HepG2 (cell line): Measurements from ENCODE around the gene TIFAB. TPM values are rescaled to one million over a fixed set of nuclear protein-coding genes. Genes with fewer than 3 reads are reported as not detected.

Experiments
- ATAC-seq: fragments of 200-7000 bp; cut with Tn5 transposase; 3 replicates; pipeline ENCODE4 v1.9.1; 2020; ENCODE audit warnings: mild to moderate bottlenecking, moderate library complexity
- BruUV-seq: library from RNA; stranded (reverse); fragments of 400-500 nt; replicated peaks from 2 replicates; lab custom pipeline; 2021; lab: Mats Ljungman, UMichigan
- CTCF ChIA-PET: fragments of 300-600 bp; formaldehyde crosslinking; extraction: SDS; loops from one replicate; lab custom pipeline; 2021; ENCODE audit warnings: low total read pairs, inconsistent platforms, low intra/inter-chr PET ratio; lab: Yijun Ruan, JAX
- POLR2A ChIA-PET: fragments of 350-600 bp; sonication (Branson Sonifier 250); formaldehyde crosslinking; loops from one replicate; lab custom pipeline; 2020; ENCODE audit warnings: antibody characterized with exemption, inconsistent platforms; lab: Yijun Ruan, JAX
- DNase-seq: peaks from one replicate; pipeline ENCODE4 v3.0.0-alpha.2; 2015; ENCODE audit warnings: low spot score
- FAIRE-seq: peaks from 3 replicates; lab custom pipeline; 2011; peaks lifted over from hg19 to GRCh38; lab: Jason Lieb, UNC
- H2AFZ ChIP-seq: one replicate; pipeline ENCODE4 v1.6.1; 2011; ENCODE audit warnings: low read length, inconsistent platforms
- H3K27ac ChIP-seq: fragments of 300-600 bp; 3 replicates; pipeline ENCODE4 v1.8.0; 2011; ENCODE audit warnings: mixed run types, mild to moderate bottlenecking, mixed read lengths, low read length, inconsistent platforms; ENCODE audit not compliant: insufficient read depth; ENCODE audit errors: extremely low read length
- H3K27me3 ChIP-seq, 2 experiments: fragments of 200-600 bp in 1 of 2; 2 replicates in 1 of 2; 3 replicates in 1 of 2; pipeline versions ENCODE4 v1.6.0 to v1.8.0; 2011; ENCODE audit warnings: low read length in 2 of 2, mild to moderate bottlenecking in 2 of 2, moderate library complexity in 2 of 2, inconsistent platforms in 1 of 2; ENCODE audit not compliant: insufficient read depth in 2 of 2, control insufficient read depth in 1 of 2
- H3K36me3 ChIP-seq, 2 experiments: fragments of 200-600 bp in 1 of 2; replicated peaks in 1 of 2; 2 replicates in 1 of 2; 3 replicates in 1 of 2; pipeline versions ENCODE4 v1.5.1 to v1.8.0; 2011; ENCODE audit warnings: low read length in 2 of 2, inconsistent platforms in 1 of 2; ENCODE audit not compliant: insufficient read depth in 2 of 2, control insufficient read depth in 1 of 2
- H3K4me1 ChIP-seq: 2 replicates; pipeline ENCODE4 v1.5.1; 2012; ENCODE audit warnings: low read length, inconsistent platforms; ENCODE audit not compliant: insufficient read depth
- H3K4me2 ChIP-seq: 2 replicates; pipeline ENCODE4 v1.6.0; 2011; ENCODE audit warnings: low read depth, low read length, inconsistent platforms
- H3K4me3 ChIP-seq, 3 experiments: fragments of 200-600 bp in 1 of 3; sonication (generic), shearing (Covaris generic) in 1 of 3; replicated peaks in 1 of 3; 2 replicates each; pipeline ENCODE4 v1.5.1; 2011 to 2016; ENCODE audit warnings: low read length in 3 of 3, inconsistent platforms in 2 of 3, low read depth in 2 of 3, mild to moderate bottlenecking in 2 of 3, control low read depth in 1 of 3, mixed read lengths in 1 of 3; ENCODE audit not compliant: insufficient read depth in 1 of 3
- H3K79me2 ChIP-seq: one replicate; pipeline ENCODE4 v1.6.1; 2011; ENCODE audit warnings: low read length, inconsistent platforms; ENCODE audit not compliant: insufficient read depth
- H3K9ac ChIP-seq: 2 replicates; pipeline ENCODE4 v1.6.0; 2011; ENCODE audit warnings: mild to moderate bottlenecking, low read depth, low read length, inconsistent platforms; ENCODE audit not compliant: insufficient read depth
- H3K9me3 ChIP-seq: 2 replicates; pipeline ENCODE4 v1.5.1; 2012; ENCODE audit warnings: mild to moderate bottlenecking, low read length
- H4K20me1 ChIP-seq: 2 replicates; pipeline ENCODE4 v1.6.0; 2011; ENCODE audit warnings: inconsistent platforms, mild to moderate bottlenecking, low read length, moderate library complexity; ENCODE audit not compliant: insufficient read depth
- ARID3A ChIP-seq: IDR thresholded peaks from 2 replicates; pipeline ENCODE4 v1.6.1; 2012; ENCODE audit warnings: low read depth, low read length, improper control_type of control experiment
- BCL3 ChIP-seq: sonication (generic); formaldehyde crosslinking; IDR thresholded peaks from 2 replicates; pipeline ENCODE4 v1.5.1; 2020; ENCODE audit warnings: mild to moderate bottlenecking, missing genetic modification reagents, moderate library complexity
- BCLAF1 ChIP-seq: fragments of 450-650 bp; IDR thresholded peaks from 2 replicates; pipeline ENCODE4 v1.6.1; 2017; ENCODE audit warnings: mild to moderate bottlenecking
- GATAD1 ChIP-seq: IDR thresholded peaks from 2 replicates; pipeline ENCODE4 v1.6.1; 2016; ENCODE audit warnings: missing genetic modification reagents, missing compliant biosample characterization
- HOXA9 ChIP-seq: sonication (generic); formaldehyde crosslinking; IDR thresholded peaks from 2 replicates; pipeline ENCODE4 v1.8.1; 2022; ENCODE audit warnings: missing genetic modification reagents, mild to moderate bottlenecking, moderate library complexity, borderline replicate concordance
- MEIS1 ChIP-seq: sonication (generic); formaldehyde crosslinking; IDR thresholded peaks from 2 replicates; pipeline ENCODE4 v1.9.0; 2021; ENCODE audit warnings: mild to moderate bottlenecking, missing genetic modification reagents, moderate library complexity, borderline replicate concordance
- PITX1 ChIP-seq: sonication (generic); formaldehyde crosslinking; IDR thresholded peaks from 2 replicates; pipeline ENCODE4 v1.5.1; 2020; ENCODE audit warnings: mild to moderate bottlenecking, missing genetic modification reagents
- SNRNP70 ChIP-seq: fragments of 200-400 bp; formaldehyde crosslinking; IDR thresholded peaks from 2 replicates; pipeline ENCODE4 v1.6.1; 2017; ENCODE audit warnings: mild to moderate bottlenecking, low read depth, low read length, moderate library complexity
- TAF1 ChIP-seq: sonication (generic); formaldehyde crosslinking; IDR thresholded peaks from 2 replicates; pipeline ENCODE4 v1.4.0; 2020; ENCODE audit warnings: missing genetic modification reagents
- ZNF180 ChIP-seq: sonication (generic); formaldehyde crosslinking; IDR thresholded peaks from 2 replicates; pipeline ENCODE4 v1.4.0; 2020; ENCODE audit warnings: low read depth, missing genetic modification reagents, borderline replicate concordance
- ZNF225 ChIP-seq: sonication (generic); formaldehyde crosslinking; IDR thresholded peaks from 2 replicates; pipeline ENCODE4 v1.4.0; 2020; ENCODE audit warnings: mild to moderate bottlenecking, missing genetic modification reagents
- ZNF251 ChIP-seq: sonication (generic); formaldehyde crosslinking; IDR thresholded peaks from 2 replicates; pipeline ENCODE4 v1.9.0; 2021; ENCODE audit warnings: mild to moderate bottlenecking, missing genetic modification reagents
- ZNF383 ChIP-seq: sonication (generic); formaldehyde crosslinking; IDR thresholded peaks from 2 replicates; pipeline ENCODE4 v1.4.0; 2020; ENCODE audit warnings: missing genetic modification reagents, mild to moderate bottlenecking, borderline replicate concordance
- ZNF564 ChIP-seq: sonication (generic); formaldehyde crosslinking; IDR thresholded peaks from 2 replicates; pipeline ENCODE4 v1.8.1; 2023; ENCODE audit warnings: mild to moderate bottlenecking, missing genetic modification reagents
- ZNF891 ChIP-seq: sonication (generic); formaldehyde crosslinking; IDR thresholded peaks from 2 replicates; pipeline ENCODE4 v1.5.0; 2020; ENCODE audit warnings: mild to moderate bottlenecking, missing genetic modification reagents
- WGBS: methylation state at CpG from one replicate; pipeline ENCODE4 v1.1.6; 2017; ENCODE audit warnings: low lambda C conversion rate; 5-methylcytosine and 5-hydroxymethylcytosine counted together
- in situ Hi-C: cut with HindIII; loops from 2 replicates; pipeline ENCODE4 v1.10.0; 2017; ENCODE audit warnings: low pct_unique_long_range_greater_than_20kb; ENCODE audit not compliant: extremely low pct_ligation_motif_present
- intact Hi-C: fragments of 100-400 bp; cut with micrococcal nuclease; formaldehyde crosslinking; loops from one replicate; pipeline ENCODE4 v1.10.0; 2022; ENCODE audit not compliant: unreplicated experiment
- polyA plus RNA-seq, 8 experiments: library from polyadenylated mRNA; depleted of rRNA in 3 of 8; stranded (reverse) in 7 of 8; unstranded in 1 of 8; fragments of >200 nt; fragmentation: Illumina TruSeq in 4 of 8; extraction: Trizol in 4 of 8; gene quantifications; 2 replicates each; pipeline versions ENCODE4 v1.2.1 to v1.2.3, GENCODE V29; 2011 to 2016; ENCODE audit warnings: low read depth in 4 of 8, missing spikeins in 1 of 8, mixed read lengths in 1 of 8; ENCODE audit not compliant: insufficient read depth in 1 of 8
- total RNA-seq, 5 experiments: library from RNA; depleted of rRNA; stranded (reverse); fragments of >200 nt; fragmentation: Illumina TruSeq; extraction: Trizol; gene quantifications; 2 replicates each; pipeline ENCODE4 v1.2.3, GENCODE V29; 2016; ENCODE audit warnings: low read depth in 1 of 5

Gene TIFAB
- total and polyA plus RNA-seq, 2 of the 13 experiments (the other 11 are each of a cell fraction or from before 2014, with no cell fraction given) = not detected

- DNase-seq (no peak), FAIRE-seq (no peak), ATAC-seq (no peak)
- TF ChIP-seq TAF1 (CRISPR knock-in tag) = no peak
- no peak for TF ChIP-seq ARID3A
- TF ChIP-seq ZNF251 (CRISPR knock-in tag) = no peak
- no peak for TF ChIP-seq ZNF225 (CRISPR knock-in tag)
- TF ChIP-seq ZNF180 (CRISPR knock-in tag) = no peak
- no peak for TF ChIP-seq PITX1
- TF ChIP-seq GATAD1 (CRISPR knock-in tag) = no peak
- no peak for TF ChIP-seq HOXA9 (CRISPR knock-in tag)
- no peak for TF ChIP-seq ZNF891 (CRISPR knock-in tag)
- no peak for TF ChIP-seq SNRNP70
- no peak for TF ChIP-seq ZNF564
- no peak for TF ChIP-seq BCLAF1
- TF ChIP-seq ZNF383 (CRISPR knock-in tag) = no peak
- no peak for TF ChIP-seq MEIS1
- TF ChIP-seq BCL3 = no peak
- ChIA-PET CTCF (no interaction called here), POLR2A (no interaction called here)
- no TSS peak for BruUV-seq
- H4K20me1 ChIP-seq = no peaks in the 10 kb centered on the region
- H3K4me2 ChIP-seq = no peak overlapping the region
- peaks cover 5 to 52% of the 10 kb centered on the region in 2 experiments; a peak in 4 of 5 replicates for H3K27me3 ChIP-seq
- H3K27ac ChIP-seq = no peak overlapping the region
- WGBS = 17% methylated on average over 9 of the region's 9 CpGs
- H3K4me1 ChIP-seq = no peaks in the 10 kb centered on the region
- in situ Hi-C loops = no loop called here
- intact Hi-C loops = no loop called here
- no peak overlapping the region for H2AFZ ChIP-seq
- no peaks in the 10 kb centered on the region for H3K79me2 ChIP-seq
- H3K9me3 ChIP-seq = no peaks in the 10 kb centered on the region
- no peaks in the 10 kb centered on the region for H3K36me3 ChIP-seq
- H3K4me3 ChIP-seq = no peak overlapping the region
- H3K9ac ChIP-seq = no peak overlapping the region
These were observed 3.9 kb downstream of the TIFAB start for GRCh38 chr5:135448071-135448739.
